GM18498 (cell line): ENCODE results near the gene FAM53B.
"Not testable (repeated sequence)": the region's sequence is repeated elsewhere in the genome, so short reads cannot be mapped to it uniquely, and the experiment has no call there.

Source experiments
- ATAC-seq: cut with Tn5 transposase; IDR thresholded peaks from one replicate; pipeline ENCODE4 v1.9.1; 2021; ENCODE audit warnings: mild to moderate bottlenecking, moderate library complexity; ENCODE audit not compliant: unreplicated experiment

Gene FAM53B

DNA sequence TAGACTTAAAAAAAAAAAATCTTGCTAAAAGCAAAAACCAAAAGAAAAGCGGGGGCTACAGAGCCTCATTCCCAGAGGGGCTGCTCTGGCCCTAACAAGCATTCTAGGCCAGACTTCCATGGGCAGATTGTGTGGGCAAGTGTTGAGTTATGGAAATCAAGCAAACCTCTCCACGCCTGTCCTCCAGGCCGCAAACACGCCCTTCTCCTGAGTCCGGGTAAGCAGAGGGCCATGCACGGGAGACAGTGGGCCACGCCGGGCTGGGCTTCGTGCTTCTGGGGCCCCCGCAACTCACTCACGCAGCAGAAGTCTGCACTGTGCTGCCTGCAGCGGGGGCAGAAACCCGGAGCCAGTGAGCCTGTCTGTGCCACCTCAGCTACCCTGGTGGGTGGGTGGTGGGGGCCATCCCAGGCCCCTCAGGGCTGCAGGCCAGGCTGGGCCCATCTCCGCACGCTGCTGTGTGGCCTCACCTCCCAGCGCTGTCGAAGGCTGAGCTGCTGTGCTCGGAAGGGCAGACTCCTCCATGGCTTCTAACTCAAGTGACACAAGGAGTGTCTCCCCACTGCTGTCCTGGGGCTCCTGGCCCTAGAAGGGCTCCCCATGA lies 125.6 kb downstream of the FAM53B start:
- ATAC-seq = no peak

DNA sequence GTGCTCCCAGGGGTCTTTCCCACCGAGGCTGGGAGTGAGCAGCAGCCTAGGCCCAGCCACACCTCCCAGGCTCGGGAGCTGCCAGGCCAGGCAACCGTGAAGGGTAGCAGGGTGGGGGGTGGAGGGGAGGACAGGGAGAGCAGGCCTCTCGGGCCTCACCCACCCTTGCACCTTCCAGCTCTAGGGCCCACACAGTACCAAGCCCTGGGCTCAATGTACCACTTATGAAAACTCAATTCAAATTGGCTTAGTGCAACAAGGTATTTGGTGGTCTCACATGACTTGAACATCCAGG lies 127.4 kb downstream of the FAM53B start:
- ATAC-seq = no peak

DNA sequence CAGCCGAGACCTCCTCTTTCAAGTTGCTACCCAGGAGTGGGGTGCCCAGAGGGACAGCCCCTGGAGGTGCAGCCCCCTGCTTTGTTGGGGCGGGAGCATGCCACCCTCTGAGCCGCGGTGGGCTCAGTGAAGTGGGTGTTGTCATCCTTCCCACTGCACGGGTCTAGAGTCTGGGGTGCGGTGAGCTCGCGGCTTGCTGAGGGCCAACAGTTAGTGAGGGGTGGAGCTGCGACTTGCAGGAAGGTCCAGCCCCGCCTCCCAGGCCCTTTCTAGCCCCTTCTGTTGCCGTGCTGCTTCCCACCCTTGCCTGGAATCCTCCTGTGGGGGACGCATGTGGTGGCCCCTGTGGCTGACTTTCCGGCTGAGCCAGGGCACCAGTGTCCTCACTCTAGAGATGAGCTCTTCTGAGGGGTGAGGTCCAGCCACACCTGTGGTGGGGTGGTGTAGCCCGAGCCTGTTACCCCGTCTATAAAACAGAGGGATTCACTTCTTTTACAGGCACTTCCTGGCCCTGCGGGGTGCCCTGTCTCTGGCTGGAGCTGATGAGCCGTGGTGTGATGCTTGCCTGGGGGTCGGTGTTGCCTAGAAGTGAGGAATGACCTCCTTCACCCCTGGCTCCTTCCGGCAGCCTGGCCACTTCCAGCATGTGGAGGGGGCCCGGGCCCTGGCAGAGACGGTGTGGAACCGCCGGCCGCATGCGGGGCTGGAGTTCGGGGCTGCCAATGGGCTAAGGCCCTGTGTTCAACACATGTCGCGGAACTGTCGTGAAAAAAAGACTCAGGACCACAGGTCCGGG lies 127.9 kb downstream of the FAM53B start:
- no peak for ATAC-seq

DNA sequence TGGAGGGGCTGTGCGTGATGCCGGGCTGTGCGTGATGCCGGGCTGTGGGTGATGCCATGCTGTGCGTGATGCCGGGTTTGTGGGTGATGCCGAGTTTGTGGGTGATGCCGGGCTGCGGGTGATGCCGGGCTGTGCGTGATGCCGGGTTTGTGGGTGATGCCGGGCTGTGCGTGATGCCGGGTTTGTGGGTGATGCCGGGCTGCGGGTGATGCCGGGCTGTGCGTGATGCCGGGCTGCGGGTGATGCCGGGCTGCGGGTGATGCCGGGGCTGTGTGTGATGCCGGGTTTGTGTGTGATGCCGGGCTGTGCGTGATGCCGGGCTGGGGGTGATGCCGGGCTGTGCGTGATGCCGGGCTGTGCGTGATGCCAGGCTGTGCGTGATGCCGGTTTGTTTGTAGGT lies 128.9 kb downstream of the FAM53B start:
- ATAC-seq = no peak

DNA sequence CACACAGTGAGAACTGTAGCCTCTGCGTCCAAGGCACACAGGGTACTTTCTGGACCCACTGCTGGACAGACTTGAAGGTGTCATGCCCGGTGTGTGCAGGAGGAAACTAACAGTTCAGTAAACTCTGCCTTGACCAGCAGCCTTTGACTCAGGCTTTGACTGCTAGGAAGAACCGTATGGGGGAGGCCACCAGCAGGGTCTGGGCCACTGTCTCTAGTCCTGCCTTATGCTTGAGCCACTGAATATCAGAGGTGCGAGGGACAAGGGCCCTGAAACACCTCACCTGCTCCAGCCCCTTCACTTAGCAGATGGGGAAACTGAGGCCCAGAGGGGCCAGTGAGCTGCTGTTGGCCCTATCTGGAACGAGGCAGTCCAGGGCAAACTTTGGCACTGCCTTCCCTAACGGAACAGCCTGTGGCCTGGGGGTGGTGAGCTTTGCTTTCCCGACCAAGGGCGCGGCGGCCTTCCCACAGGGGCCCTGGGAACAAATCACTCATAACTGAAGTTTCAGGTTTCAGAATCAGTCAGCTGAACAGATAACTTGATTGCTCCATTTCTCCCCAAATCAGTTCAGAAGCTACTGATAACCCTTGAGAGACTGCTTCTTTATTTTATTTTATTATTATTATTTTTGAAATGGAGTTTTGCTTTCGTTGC lies 130.0 kb downstream of the FAM53B start:
- ATAC-seq = peak; percentile 43

GRCh38 chr10:124612611-124613498 lies 131.3 kb downstream of the FAM53B start:
- no peak for ATAC-seq

- no peak for ATAC-seq
Measured at GRCh38 chr10:124611738-124612137, 132.4 kb downstream of the FAM53B start.

GRCh38 chr10:124610851-124611250 lies 133.3 kb downstream of the FAM53B start:
- ATAC-seq = not testable (repeated sequence)

- not testable (repeated sequence) for ATAC-seq
Measured at GRCh38 chr10:124610186-124610585, 134.0 kb downstream of the FAM53B start.

GRCh38 chr10:124609698-124610097 lies 134.5 kb downstream of the FAM53B start:
- ATAC-seq = no peak

- no peak for ATAC-seq
Measured at GRCh38 chr10:124608093-124608721, 136.0 kb downstream of the FAM53B start.

DNA sequence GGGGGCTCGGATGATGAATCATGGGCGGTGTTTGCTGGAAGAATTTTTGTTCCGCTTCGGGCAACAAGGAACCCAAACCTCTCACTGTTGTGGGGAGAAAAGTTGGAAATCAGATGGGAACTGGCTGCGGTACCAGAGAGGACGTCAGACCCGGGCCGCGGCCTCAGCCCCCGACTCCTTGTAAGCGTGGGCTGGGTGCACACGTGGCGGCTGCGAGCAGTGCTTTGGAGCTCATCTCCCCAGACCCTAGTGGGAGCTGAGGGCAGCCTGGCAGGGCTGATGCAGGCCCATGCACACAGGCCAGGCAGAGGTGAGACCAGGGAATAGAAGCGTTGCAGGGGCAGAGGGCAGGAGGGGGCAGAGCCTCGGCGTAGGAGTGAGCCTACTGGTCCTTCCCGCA lies 136.5 kb downstream of the FAM53B start:
- no peak for ATAC-seq

DNA sequence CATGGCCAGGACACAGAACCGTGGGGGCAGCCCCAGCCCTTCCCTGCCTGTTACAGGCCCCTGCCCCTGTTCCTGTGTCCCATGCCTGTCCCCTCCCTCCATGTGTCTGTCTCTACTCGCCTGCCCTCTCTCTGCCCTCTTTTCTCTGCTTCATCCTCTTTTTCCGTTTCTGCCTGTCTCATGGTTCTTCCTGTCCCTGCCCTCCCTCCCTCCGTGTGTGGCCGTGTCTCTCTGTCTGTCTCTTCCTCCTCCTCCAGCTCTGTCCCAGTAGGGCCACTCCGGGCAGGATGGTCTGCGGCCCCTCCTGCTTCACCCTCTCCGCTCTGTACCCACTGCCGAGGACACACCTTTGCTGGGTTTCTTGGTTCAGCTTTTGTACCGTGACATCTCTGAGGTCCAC lies 137.4 kb downstream of the FAM53B start:
- no peak for ATAC-seq

DNA sequence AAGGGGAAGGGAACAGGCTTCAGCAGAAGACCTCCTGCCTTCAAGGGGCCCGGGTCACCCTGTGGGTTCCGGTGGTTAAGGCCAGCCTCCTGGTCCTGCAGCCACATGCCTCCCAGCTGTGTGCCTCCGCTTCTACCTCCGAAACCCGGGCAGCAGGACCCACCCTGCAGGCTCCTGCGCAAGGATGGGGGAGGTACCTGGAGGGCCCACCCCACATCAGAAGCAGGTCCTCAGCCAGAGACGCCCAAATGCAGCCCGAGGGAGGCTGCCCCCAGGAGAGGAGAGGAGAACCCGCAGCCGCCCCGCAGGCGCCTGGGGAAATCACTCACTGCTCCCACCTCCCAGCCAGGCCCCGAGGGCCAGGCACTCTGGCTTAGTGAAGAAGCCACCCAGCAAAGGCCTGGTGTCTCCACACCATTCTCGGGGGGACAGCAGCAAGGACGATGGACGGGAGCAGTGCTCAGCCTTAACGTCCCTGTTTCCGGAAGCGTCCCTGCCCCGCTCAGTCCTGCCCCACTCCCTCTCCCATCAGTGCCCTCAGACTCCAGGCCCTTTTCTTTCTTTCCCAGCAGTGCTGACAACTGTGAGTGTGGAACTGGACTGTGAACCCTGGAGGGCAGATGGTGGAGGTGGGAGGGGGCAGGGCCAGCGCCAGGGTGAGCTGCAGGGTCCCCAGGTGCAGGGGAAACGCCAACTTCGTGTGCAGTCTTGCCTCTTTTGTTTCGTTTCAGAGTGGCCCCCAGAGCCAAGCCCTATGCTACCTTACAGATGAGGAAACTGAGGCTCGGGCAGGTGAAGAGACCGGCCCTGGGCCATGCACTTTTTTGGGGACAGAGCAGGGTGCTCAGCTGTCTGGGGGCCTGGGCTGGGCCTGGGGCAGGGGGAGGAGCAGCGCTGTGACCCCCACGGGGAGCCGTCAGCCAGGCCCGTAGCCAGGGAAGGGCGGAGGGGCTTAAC lies 138.0 kb downstream of the FAM53B start:
- no peak for ATAC-seq

DNA sequence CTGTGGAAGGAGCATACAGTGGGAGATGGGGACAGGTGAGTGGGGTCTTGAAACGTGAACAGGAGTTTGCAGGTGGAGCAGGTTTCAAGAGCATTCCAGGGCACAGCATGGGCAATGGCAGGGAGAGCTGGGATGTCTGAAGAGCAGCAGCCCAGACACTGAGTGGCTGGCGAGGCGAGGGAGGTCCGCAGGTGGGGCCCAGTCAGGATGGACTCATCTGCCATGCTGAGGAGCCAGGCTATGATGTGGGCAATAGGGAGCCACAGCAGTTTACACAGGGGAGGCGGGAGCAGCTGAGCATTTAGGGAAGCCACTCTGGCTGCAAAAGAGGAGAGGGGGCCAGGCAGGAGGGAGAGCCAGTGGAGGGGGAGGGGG lies 138.7 kb downstream of the FAM53B start:
- ATAC-seq = no peak

DNA sequence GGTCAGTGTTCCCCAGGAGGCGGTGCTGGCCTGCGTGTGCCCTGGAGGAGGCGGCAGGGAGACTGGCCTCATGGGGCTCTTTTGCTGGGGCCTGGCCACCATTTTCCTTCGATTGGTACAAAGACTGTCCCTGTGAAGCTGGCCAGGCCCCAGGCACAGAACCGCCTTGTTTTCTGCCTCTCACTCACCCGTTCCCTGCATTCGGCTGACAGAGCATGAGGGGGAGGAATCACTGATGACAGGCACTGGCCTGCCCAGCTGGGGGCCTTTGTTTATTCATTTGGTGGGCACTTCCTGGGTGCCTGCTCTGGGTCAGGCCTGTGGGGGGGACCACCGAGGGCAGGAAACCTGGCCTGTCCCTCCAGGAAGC lies 139.2 kb downstream of the FAM53B start:
- ATAC-seq = no peak

DNA sequence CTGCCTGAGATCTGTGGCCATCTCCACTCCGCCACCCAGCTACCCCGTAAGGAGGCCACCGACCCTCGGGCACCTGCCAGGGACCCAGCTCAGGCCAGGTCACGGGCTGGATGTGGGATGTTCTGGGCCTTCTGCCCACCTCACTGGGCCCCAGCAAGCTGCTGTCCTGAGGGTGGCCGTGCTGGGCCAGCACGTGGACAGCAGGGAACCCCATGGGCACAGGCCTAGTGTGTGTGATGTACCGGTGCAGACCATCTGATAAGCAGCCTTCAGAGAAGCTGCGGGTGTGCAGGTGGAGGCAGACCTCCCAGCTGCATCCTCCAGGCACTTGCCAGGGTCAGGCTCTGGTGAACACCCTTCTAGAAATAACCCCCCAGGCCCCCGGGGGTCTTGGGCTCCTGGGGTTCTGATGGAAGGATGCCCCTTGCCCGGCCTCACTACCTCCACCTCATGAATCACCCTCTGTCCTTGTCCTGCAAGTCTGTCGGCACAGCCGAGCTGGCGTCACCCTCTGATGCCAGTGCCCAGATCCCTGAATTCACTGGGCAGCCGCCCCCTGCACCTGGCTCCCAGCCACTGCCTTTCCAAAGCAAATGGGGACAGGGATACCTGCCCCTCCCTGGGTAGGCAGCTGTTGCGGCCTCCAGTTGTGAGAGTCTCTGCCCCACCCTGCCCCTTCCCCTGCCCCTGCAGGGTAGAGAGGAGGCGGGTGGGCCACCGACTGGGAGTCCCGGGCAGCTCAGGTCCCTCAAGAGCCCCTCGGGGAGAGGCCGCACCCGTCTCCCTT lies 139.8 kb downstream of the FAM53B start:
- no peak for ATAC-seq

DNA sequence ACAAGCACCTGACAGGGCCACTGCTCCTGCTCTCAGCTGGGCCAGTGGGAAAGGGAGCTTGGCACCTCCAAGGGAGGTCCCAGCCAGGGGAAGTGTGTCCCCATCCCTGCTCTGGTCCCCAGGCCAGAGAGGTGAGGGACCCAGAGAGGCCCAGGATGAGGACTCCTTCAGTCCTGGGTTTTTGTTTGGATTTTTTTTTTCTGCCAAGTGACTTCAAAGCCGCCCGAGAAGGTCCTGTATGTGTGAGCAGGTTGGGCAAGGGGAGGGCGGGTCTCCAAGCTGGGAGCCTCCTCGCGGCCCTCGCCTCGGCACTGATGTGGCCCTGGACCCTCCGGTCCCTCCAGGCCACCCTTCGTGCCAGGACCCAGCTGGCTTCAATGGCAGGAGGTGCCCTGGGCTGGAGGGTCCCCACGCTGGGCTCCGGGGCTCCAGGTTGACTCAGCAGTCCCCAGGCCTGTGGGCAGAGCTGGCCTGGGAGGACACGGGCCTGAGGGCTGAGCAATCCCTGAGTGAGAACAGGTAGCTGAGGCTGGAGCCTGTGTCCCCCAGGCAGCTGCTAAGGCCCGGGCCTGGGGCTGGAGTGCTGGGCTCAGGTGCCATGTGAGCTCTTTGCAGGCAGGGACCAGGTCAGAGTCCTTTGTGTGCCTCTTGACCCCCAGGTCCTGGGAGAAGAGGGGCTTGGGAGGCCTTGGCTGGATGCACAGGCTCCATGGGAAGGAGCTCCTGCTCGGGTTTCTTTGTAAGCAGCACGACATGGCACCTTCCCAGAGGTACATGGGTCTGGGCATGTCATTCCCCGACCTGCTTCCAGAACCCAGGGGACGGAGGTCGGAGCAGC lies 140.6 kb downstream of the FAM53B start:
- ATAC-seq = no peak
